GM12878 (cell line): ENCODE results near the gene SC5D. TPM values are rescaled to one million over a fixed set of nuclear protein-coding genes. Genes with fewer than 3 reads are reported as not detected.

ENCODE experiments used
- MYC ChIP-seq: IDR thresholded peaks from 2 replicates; pipeline ENCODE4 v1.6.1; 2011; ENCODE audit warnings: mild to moderate bottlenecking, low read length, moderate library complexity, inconsistent platforms; ENCODE audit not compliant: insufficient read depth, insufficient replicate concordance, insufficient read length, severe bottlenecking
- NFYB ChIP-seq: IDR thresholded peaks from 2 replicates; pipeline ENCODE4 v1.6.1; 2011; ENCODE audit warnings: low read depth, mild to moderate bottlenecking, low read length, improper control_type of control experiment, moderate library complexity; ENCODE audit not compliant: insufficient read depth
- NRF1 ChIP-seq: conservative IDR thresholded peaks from 2 replicates; pipeline ENCODE4 v1.6.1; 2011; ENCODE audit warnings: mild to moderate bottlenecking, low read depth, low read length, improper control_type of control experiment
- RB1 ChIP-seq: fragments of 450-650 bp; formaldehyde crosslinking; IDR thresholded peaks from 2 replicates; pipeline ENCODE4 v1.6.1; 2017; ENCODE audit warnings: mild to moderate bottlenecking, borderline replicate concordance
- RFX5 ChIP-seq: IDR thresholded peaks from 2 replicates; pipeline ENCODE4 v1.6.1; 2011; ENCODE audit warnings: low read depth, low read length, improper control_type of control experiment
- ZNF622 ChIP-seq: fragments of 450-650 bp; IDR thresholded peaks from 2 replicates; pipeline ENCODE4 v1.6.1; 2017; ENCODE audit warnings: mild to moderate bottlenecking, inconsistent platforms
- polyA plus RNA-seq, 11 experiments: library from polyadenylated mRNA; depleted of rRNA in 4 of 11; unstranded in 6 of 11; stranded (reverse) in 5 of 11; fragments of >200 nt; fragmentation: Nextera tagmentation in 4 of 11; fragmentation: Illumina TruSeq in 1 of 11; extraction: Ambion mirVana in 4 of 11; extraction: Trizol in 1 of 11; gene quantifications; 1 replicate in 1 of 11; 2 replicates in 10 of 11; pipeline versions ENCODE4 v1.2.1 to v1.2.3, GENCODE V29; 2011 to 2016; ENCODE audit warnings: inconsistent platforms in 2 of 11, missing spikeins in 2 of 11, low read depth in 1 of 11
- total RNA-seq, 4 experiments: library from RNA; depleted of rRNA in 3 of 4; stranded (reverse); fragments of >200 nt in 3 of 4; fragmentation: Illumina TruSeq in 1 of 4; extraction: Trizol in 1 of 4; gene quantifications; 2 replicates each; pipeline versions ENCODE4 v1.2.1 to v1.2.3, GENCODE V29; 2013 to 2021
- TF ChIP-seq, protein P1 (sequence below): fragments of 450-650 bp; formaldehyde crosslinking; IDR thresholded peaks from 2 replicates; pipeline ENCODE4 v1.5.0; 2022; ENCODE audit warnings: mild to moderate bottlenecking, missing genetic modification characterization
- TF ChIP-seq, protein P2 (sequence below): fragments of 450-650 bp; IDR thresholded peaks from 2 replicates; pipeline ENCODE4 v1.6.1; 2017; ENCODE audit warnings: mild to moderate bottlenecking, moderate library complexity
- TF ChIP-seq, protein P3 (sequence below): IDR thresholded peaks from 2 replicates; pipeline ENCODE4 v1.6.1; 2012; ENCODE audit warnings: low read depth, low read length, improper control_type of control experiment
- TF ChIP-seq, protein P4 (sequence below): IDR thresholded peaks from 2 replicates; pipeline ENCODE4 v1.6.1; 2011; ENCODE audit warnings: mild to moderate bottlenecking, low read depth, low read length, moderate library complexity; ENCODE audit not compliant: insufficient replicate concordance
- TF ChIP-seq, protein P5 (sequence below): fragments of 450-650 bp; IDR thresholded peaks from 2 replicates; pipeline ENCODE4 v1.6.1; 2017; ENCODE audit warnings: mild to moderate bottlenecking, moderate library complexity

Gene SC5D
- total and polyA plus RNA-seq, 10 of the 15 experiments (the other 5 are each of a cell fraction or from before 2014, with no cell fraction given), result 23.7 to 134 (median 30.8) TPM

DNA sequence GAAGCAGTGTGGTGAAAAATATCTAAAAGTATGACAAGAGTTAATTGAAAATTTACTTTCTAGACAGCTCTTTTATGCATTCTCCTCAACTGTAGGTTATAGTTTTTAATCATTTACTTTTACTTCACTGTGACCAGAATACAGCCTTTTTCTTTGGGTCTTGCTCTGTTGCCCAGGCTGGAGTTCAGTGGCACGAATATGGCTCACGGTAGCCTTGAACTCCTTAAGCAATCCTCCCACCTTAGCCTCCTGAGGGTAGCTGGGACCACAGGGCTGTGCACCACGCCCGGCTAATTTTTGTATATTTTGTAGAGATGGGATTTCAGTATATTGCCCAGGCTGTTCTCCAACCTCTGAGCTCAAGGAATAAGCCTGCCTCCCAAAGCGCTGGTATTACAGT lies 5.3 kb downstream of the SC5D start (continued):
- TF ChIP-seq, protein P1, sequence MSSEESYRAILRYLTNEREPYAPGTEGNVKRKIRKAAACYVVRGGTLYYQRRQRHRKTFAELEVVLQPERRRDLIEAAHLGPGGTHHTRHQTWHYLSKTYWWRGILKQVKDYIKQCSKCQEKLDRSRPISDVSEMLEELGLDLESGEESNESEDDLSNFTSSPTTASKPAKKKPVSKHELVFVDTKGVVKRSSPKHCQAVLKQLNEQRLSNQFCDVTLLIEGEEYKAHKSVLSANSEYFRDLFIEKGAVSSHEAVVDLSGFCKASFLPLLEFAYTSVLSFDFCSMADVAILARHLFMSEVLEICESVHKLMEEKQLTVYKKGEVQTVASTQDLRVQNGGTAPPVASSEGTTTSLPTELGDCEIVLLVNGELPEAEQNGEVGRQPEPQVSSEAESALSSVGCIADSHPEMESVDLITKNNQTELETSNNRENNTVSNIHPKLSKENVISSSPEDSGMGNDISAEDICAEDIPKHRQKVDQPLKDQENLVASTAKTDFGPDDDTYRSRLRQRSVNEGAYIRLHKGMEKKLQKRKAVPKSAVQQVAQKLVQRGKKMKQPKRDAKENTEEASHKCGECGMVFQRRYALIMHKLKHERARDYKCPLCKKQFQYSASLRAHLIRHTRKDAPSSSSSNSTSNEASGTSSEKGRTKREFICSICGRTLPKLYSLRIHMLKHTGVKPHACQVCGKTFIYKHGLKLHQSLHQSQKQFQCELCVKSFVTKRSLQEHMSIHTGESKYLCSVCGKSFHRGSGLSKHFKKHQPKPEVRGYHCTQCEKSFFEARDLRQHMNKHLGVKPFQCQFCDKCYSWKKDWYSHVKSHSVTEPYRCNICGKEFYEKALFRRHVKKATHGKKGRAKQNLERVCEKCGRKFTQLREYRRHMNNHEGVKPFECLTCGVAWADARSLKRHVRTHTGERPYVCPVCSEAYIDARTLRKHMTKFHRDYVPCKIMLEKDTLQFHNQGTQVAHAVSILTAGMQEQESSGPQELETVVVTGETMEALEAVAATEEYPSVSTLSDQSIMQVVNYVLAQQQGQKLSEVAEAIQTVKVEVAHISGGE, result no peak
- TF ChIP-seq RFX5 (no peak), NRF1 (no peak), RB1 (no peak), ZNF622 (no peak), NFYB (no peak), MYC (no peak)
- TF ChIP-seq, protein P2, sequence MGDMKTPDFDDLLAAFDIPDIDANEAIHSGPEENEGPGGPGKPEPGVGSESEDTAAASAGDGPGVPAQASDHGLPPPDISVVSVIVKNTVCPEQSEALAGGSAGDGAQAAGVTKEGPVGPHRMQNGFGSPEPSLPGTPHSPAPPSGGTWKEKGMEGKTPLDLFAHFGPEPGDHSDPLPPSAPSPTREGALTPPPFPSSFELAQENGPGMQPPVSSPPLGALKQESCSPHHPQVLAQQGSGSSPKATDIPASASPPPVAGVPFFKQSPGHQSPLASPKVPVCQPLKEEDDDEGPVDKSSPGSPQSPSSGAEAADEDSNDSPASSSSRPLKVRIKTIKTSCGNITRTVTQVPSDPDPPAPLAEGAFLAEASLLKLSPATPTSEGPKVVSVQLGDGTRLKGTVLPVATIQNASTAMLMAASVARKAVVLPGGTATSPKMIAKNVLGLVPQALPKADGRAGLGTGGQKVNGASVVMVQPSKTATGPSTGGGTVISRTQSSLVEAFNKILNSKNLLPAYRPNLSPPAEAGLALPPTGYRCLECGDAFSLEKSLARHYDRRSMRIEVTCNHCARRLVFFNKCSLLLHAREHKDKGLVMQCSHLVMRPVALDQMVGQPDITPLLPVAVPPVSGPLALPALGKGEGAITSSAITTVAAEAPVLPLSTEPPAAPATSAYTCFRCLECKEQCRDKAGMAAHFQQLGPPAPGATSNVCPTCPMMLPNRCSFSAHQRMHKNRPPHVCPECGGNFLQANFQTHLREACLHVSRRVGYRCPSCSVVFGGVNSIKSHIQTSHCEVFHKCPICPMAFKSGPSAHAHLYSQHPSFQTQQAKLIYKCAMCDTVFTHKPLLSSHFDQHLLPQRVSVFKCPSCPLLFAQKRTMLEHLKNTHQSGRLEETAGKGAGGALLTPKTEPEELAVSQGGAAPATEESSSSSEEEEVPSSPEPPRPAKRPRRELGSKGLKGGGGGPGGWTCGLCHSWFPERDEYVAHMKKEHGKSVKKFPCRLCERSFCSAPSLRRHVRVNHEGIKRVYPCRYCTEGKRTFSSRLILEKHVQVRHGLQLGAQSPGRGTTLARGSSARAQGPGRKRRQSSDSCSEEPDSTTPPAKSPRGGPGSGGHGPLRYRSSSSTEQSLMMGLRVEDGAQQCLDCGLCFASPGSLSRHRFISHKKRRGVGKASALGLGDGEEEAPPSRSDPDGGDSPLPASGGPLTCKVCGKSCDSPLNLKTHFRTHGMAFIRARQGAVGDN, result no peak
- TF ChIP-seq, protein P3, sequence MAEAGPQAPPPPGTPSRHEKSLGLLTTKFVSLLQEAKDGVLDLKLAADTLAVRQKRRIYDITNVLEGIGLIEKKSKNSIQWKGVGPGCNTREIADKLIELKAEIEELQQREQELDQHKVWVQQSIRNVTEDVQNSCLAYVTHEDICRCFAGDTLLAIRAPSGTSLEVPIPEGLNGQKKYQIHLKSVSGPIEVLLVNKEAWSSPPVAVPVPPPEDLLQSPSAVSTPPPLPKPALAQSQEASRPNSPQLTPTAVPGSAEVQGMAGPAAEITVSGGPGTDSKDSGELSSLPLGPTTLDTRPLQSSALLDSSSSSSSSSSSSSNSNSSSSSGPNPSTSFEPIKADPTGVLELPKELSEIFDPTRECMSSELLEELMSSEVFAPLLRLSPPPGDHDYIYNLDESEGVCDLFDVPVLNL, result no peak
- TF ChIP-seq, protein P4, sequence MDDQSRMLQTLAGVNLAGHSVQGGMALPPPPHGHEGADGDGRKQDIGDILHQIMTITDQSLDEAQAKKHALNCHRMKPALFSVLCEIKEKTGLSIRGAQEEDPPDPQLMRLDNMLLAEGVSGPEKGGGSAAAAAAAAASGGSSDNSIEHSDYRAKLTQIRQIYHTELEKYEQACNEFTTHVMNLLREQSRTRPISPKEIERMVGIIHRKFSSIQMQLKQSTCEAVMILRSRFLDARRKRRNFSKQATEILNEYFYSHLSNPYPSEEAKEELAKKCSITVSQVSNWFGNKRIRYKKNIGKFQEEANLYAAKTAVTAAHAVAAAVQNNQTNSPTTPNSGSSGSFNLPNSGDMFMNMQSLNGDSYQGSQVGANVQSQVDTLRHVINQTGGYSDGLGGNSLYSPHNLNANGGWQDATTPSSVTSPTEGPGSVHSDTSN, result no peak
- TF ChIP-seq, protein P5, sequence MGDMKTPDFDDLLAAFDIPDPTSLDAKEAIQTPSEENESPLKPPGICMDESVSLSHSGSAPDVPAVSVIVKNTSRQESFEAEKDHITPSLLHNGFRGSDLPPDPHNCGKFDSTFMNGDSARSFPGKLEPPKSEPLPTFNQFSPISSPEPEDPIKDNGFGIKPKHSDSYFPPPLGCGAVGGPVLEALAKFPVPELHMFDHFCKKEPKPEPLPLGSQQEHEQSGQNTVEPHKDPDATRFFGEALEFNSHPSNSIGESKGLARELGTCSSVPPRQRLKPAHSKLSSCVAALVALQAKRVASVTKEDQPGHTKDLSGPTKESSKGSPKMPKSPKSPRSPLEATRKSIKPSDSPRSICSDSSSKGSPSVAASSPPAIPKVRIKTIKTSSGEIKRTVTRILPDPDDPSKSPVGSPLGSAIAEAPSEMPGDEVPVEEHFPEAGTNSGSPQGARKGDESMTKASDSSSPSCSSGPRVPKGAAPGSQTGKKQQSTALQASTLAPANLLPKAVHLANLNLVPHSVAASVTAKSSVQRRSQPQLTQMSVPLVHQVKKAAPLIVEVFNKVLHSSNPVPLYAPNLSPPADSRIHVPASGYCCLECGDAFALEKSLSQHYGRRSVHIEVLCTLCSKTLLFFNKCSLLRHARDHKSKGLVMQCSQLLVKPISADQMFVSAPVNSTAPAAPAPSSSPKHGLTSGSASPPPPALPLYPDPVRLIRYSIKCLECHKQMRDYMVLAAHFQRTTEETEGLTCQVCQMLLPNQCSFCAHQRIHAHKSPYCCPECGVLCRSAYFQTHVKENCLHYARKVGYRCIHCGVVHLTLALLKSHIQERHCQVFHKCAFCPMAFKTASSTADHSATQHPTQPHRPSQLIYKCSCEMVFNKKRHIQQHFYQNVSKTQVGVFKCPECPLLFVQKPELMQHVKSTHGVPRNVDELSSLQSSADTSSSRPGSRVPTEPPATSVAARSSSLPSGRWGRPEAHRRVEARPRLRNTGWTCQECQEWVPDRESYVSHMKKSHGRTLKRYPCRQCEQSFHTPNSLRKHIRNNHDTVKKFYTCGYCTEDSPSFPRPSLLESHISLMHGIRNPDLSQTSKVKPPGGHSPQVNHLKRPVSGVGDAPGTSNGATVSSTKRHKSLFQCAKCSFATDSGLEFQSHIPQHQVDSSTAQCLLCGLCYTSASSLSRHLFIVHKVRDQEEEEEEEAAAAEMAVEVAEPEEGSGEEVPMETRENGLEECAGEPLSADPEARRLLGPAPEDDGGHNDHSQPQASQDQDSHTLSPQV, result no peak
